Activated T-cell treated with anti-CD3 and anti-CD28 coated beads, Interleukin-2, amount 50 U/mL, for 4 hours (primary cell): ENCODE measurements around the gene DOK6. TPM values are rescaled to one million over a fixed set of nuclear protein-coding genes. Genes with fewer than 3 reads are reported as not detected.

Experiments used
- ATAC-seq, 2 donors: fragments of 200-7000 bp; cut with Tn5 transposase; one replicate each; pipeline ENCODE4 v1.10.0; 2021
- DNase-seq: peaks from one replicate; pipeline ENCODE4 v3.0.0-alpha.2; 2020
- H3K27me3 Mint-ChIP-seq: one replicate; pipeline ENCODE4 v1.8.0; 2021; ENCODE audit warnings: low read depth, mixed read lengths
- H3K36me3 Mint-ChIP-seq: one replicate; pipeline ENCODE4 v1.8.0; 2022; ENCODE audit warnings: mixed read lengths; ENCODE audit not compliant: insufficient read depth
- H3K4me1 Mint-ChIP-seq: one replicate; pipeline ENCODE4 v1.8.0; 2021; ENCODE audit warnings: low read depth, mixed read lengths
- H3K4me3 Mint-ChIP-seq: one replicate; pipeline ENCODE4 v1.8.0; 2021; ENCODE audit warnings: mild to moderate bottlenecking, moderate library complexity, mixed read lengths
- H3K9me3 Mint-ChIP-seq: one replicate; pipeline ENCODE4 v1.8.0; 2021; ENCODE audit warnings: mixed read lengths
- total RNA-seq, 3 donors: library from RNA; stranded (reverse); gene quantifications; one replicate each; pipeline ENCODE4 v1.2.1, GENCODE V29; 2021

The DOK6 gene
- total RNA-seq, 3 donors from 2014 or later = 0.03 TPM; not detected in 2

- Mint-ChIP-seq H3K4me1 (no peaks in the 10 kb centered on the region), H3K27me3 (no peaks in the 10 kb centered on the region), H3K36me3 (no peaks in the 10 kb centered on the region), H3K9me3 (no peaks in the 10 kb centered on the region), H3K4me3 (no peak overlapping the region)
- DNase-seq (no peak), ATAC-seq (no peak)
These were observed 279.4 kb downstream of the DOK6 start for GRCh38 chr18:69680123-69680522.

- no peak for ATAC-seq
- no peaks in the 10 kb centered on the region for H3K36me3 Mint-ChIP-seq
- no peaks in the 10 kb centered on the region for H3K9me3 Mint-ChIP-seq
- H3K4me3 Mint-ChIP-seq = no peak overlapping the region
- no peak for DNase-seq
- no peaks in the 10 kb centered on the region for H3K27me3 Mint-ChIP-seq
- H3K4me1 Mint-ChIP-seq = no peaks in the 10 kb centered on the region
These were observed 282.5 kb downstream of the DOK6 start for GRCh38 chr18:69683176-69683575.

GRCh38 chr18:69684789-69685188 is 284.1 kb downstream of the DOK6 start:
- H3K4me1 Mint-ChIP-seq = no peaks in the 10 kb centered on the region
- H3K36me3 Mint-ChIP-seq = no peaks in the 10 kb centered on the region
- ATAC-seq (no peak), DNase-seq (no peak)
- H3K27me3 Mint-ChIP-seq = no peaks in the 10 kb centered on the region
- H3K4me3 Mint-ChIP-seq = no peak overlapping the region
- no peaks in the 10 kb centered on the region for H3K9me3 Mint-ChIP-seq

GRCh38 chr18:69686861-69687260 is 286.2 kb downstream of the DOK6 start:
- Mint-ChIP-seq H3K9me3 (no peaks in the 10 kb centered on the region), H3K27me3 (no peaks in the 10 kb centered on the region), H3K36me3 (no peaks in the 10 kb centered on the region), H3K4me1 (no peaks in the 10 kb centered on the region), H3K4me3 (no peak overlapping the region)
- DNase-seq = no peak
- no peak for ATAC-seq

- no peaks in the 10 kb centered on the region for H3K9me3 Mint-ChIP-seq
- DNase-seq = no peak
- ATAC-seq = no peak
- no peaks in the 10 kb centered on the region for H3K4me1 Mint-ChIP-seq
- H3K4me3 Mint-ChIP-seq = no peak overlapping the region
- H3K27me3 Mint-ChIP-seq = no peaks in the 10 kb centered on the region
- H3K36me3 Mint-ChIP-seq = no peaks in the 10 kb centered on the region
These were observed 288.6 kb downstream of the DOK6 start for GRCh38 chr18:69689121-69689759.

- H3K4me3 Mint-ChIP-seq = no peak overlapping the region
- H3K27me3 Mint-ChIP-seq = no peaks in the 10 kb centered on the region
- no peaks in the 10 kb centered on the region for H3K4me1 Mint-ChIP-seq
- H3K9me3 Mint-ChIP-seq = no peaks in the 10 kb centered on the region
- DNase-seq = no peak
- no peaks in the 10 kb centered on the region for H3K36me3 Mint-ChIP-seq
- ATAC-seq = no peak
These were observed 290.5 kb downstream of the DOK6 start for GRCh38 chr18:69691008-69691760.

GRCh38 chr18:69697069-69697468 is 296.4 kb downstream of the DOK6 start:
- no peak for DNase-seq
- Mint-ChIP-seq H3K27me3 (no peaks in the 10 kb centered on the region), H3K9me3 (no peaks in the 10 kb centered on the region), H3K4me1 (no peaks in the 10 kb centered on the region), H3K4me3 (no peak overlapping the region), H3K36me3 (no peaks in the 10 kb centered on the region)
- ATAC-seq = no peak

GRCh38 chr18:69697689-69698088 is 297.0 kb downstream of the DOK6 start:
- DNase-seq (no peak), ATAC-seq (no peak)
- Mint-ChIP-seq H3K4me3 (no peak overlapping the region), H3K4me1 (no peaks in the 10 kb centered on the region), H3K9me3 (no peaks in the 10 kb centered on the region), H3K36me3 (no peaks in the 10 kb centered on the region), H3K27me3 (no peaks in the 10 kb centered on the region)

GRCh38 chr18:69701305-69701704 is 300.6 kb downstream of the DOK6 start:
- Mint-ChIP-seq H3K27me3 (no peaks in the 10 kb centered on the region), H3K9me3 (peaks cover 3% of the 10 kb centered on the region), H3K4me1 (peaks cover 2% of the 10 kb centered on the region), H3K36me3 (no peaks in the 10 kb centered on the region), H3K4me3 (no peak overlapping the region)
- ATAC-seq (no peak), DNase-seq (no peak)

- Mint-ChIP-seq H3K36me3 (no peaks in the 10 kb centered on the region), H3K27me3 (no peaks in the 10 kb centered on the region), H3K4me3 (no peak overlapping the region), H3K4me1 (peaks cover 2% of the 10 kb centered on the region), H3K9me3 (peaks cover 3% of the 10 kb centered on the region)
- DNase-seq (no peak), ATAC-seq (no peak)
These were observed 302.8 kb downstream of the DOK6 start for GRCh38 chr18:69703461-69703860.

- DNase-seq (no peak), ATAC-seq (no peak)
- H3K27me3 Mint-ChIP-seq = no peaks in the 10 kb centered on the region
- peaks cover 2% of the 10 kb centered on the region for H3K4me1 Mint-ChIP-seq
- H3K9me3 Mint-ChIP-seq = peaks cover 3% of the 10 kb centered on the region
- H3K4me3 Mint-ChIP-seq = no peak overlapping the region
- no peaks in the 10 kb centered on the region for H3K36me3 Mint-ChIP-seq
These were observed 305.3 kb downstream of the DOK6 start for GRCh38 chr18:69705987-69706386.

GRCh38 chr18:69708844-69709243 is 308.2 kb downstream of the DOK6 start:
- Mint-ChIP-seq H3K27me3 (no peaks in the 10 kb centered on the region), H3K9me3 (peaks cover 3% of the 10 kb centered on the region), H3K4me3 (no peak overlapping the region), H3K4me1 (peaks cover 2% of the 10 kb centered on the region), H3K36me3 (no peaks in the 10 kb centered on the region)
- DNase-seq (no peak), ATAC-seq (no peak)

GRCh38 chr18:69715191-69715795 is 314.6 kb downstream of the DOK6 start:
- Mint-ChIP-seq H3K4me3 (no peak overlapping the region), H3K36me3 (peaks cover 2% of the 10 kb centered on the region), H3K27me3 (no peaks in the 10 kb centered on the region), H3K4me1 (no peaks in the 10 kb centered on the region), H3K9me3 (peaks cover 20% of the 10 kb centered on the region)
- ATAC-seq (no peak), DNase-seq (no peak)

GRCh38 chr18:69717586-69717985 is 316.9 kb downstream of the DOK6 start:
- Mint-ChIP-seq H3K4me3 (no peak overlapping the region), H3K27me3 (no peaks in the 10 kb centered on the region), H3K9me3 (peaks cover 23% of the 10 kb centered on the region), H3K4me1 (no peaks in the 10 kb centered on the region), H3K36me3 (peaks cover 2% of the 10 kb centered on the region)
- ATAC-seq = no peak
- DNase-seq = no peak
